T follicular helper cell (primary cell): ENCODE data around the gene ARHGEF28.

Experiments
- DNase-seq: peaks from one replicate; pipeline ENCODE4 v3.0.0-alpha.2; 2020; ENCODE audit warnings: low read depth

ARHGEF28 gene

GRCh38 chr5:73735032-73735734 is 109.2 kb downstream of the ARHGEF28 start:
- DNase-seq, result no peak

- no peak for DNase-seq
Observed at GRCh38 chr5:73739650-73740049, 113.7 kb downstream of the ARHGEF28 start.

DNA sequence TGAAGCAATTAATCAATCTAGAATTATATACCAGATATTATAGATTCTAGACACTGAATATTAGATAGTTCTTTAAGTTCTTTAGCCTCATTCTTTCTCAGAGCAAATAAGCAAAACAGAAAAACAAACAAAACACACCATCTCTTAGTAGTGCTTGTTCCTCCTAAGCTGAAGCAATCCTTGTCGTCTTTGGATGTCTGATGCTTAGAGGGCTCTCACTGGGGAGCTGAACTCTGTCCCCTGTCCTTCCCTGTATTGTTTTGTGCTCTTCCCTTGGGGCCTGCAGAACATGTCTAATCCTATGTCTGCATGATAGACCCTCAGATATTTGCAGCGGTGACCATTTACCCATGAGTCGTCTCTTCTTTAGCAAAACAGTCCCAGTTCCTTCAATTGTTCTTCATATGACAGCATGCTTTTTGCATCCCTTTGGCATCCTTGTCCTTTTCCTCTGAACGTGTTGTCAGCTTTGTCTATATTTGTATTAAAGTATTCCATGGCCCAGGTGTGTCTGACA is 114.3 kb downstream of the ARHGEF28 start:
- no peak for DNase-seq

DNA sequence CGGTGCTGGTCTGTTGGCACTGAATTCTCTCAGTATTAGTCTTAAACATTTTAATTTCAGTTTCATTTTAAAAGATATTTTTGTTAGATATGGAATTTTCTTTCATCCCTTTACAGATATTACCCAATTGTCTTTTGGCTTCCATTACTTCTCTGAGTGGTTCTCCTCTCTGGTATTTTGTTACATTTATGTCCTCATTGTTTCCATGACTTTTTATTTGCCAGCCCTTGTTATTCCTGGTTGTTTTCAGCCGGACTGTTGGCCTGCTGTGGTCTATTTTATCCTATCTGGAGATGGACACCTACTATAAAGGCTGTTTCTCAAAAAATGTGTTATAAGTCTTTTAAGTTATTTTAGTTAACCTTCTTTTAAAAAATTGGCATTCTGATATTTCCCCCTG is 117.2 kb downstream of the ARHGEF28 start:
- no peak for DNase-seq

DNA sequence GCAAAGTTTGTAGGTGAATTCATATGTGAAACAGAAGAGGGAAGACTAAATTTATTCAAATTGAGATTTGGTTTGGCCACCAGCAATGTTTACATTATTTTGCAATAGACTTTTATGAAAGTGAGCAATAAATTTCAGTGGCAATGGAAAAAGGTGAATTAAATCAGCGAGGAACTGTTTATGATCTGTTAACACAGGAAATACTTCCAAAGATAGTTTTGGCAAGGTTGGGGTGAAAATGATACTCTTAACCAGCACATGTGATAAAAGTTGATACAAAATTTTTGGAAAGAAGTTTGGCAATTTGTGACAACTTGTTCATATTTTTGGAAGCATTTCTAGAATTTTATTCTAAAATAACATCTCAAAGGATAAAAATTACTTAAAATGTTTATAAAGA is 119.8 kb downstream of the ARHGEF28 start:
- no peak for DNase-seq

DNA sequence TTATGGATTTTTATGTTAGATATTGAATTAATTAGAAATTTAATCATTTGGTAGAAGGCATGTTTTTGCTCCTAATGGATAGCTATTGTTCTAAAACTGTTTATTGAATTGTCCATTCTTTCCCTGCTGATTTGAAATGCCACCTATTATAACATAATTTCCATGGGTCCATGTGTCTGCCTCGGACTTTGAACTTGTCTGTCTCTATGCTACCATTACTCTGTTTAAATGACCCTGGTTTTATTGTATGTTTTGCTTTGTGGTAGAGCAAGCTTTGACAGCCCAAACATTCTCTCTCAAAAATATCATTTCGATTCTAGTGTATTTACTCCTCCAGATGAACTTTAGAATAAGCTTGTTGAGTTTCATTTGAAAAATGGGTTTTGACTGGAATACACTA is 120.6 kb downstream of the ARHGEF28 start:
- DNase-seq, result no peak

DNA sequence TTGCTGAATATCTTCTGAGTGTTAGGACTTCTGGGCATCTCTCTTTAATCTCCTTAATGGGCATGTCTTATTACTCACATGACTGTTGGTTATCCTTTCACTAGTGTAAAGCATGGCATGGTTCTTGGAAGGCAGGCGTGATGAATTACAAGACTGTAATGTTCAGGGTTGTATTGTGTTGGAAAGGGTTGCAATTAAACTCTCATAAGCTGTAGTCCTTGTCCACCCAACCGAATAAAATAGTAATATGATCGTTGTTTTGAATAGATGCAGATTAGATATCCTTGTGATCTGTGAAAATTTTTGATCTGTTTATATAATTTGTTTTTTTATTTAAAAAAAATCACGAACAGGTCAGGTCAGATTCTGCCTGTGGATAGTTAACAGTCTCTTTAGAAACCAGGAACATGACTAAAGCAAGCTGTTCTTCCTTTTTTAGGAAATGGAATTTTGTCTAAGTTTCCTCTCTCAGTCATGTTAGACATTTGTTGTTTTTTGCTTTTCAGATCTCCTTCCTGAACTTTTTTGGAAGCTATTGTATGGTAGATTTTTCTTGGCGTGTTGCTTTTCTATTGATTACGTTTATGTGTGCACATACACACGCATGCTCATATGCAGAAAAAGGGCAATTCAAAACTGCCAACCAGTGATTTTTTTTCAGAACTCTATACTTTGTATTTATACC is 121.8 kb downstream of the ARHGEF28 start:
- no peak for DNase-seq

- DNase-seq, result no peak
Observed at GRCh38 chr5:73748510-73749400, 122.8 kb downstream of the ARHGEF28 start.

- no peak for DNase-seq
Observed at GRCh38 chr5:73749485-73750270, 123.7 kb downstream of the ARHGEF28 start.

DNA sequence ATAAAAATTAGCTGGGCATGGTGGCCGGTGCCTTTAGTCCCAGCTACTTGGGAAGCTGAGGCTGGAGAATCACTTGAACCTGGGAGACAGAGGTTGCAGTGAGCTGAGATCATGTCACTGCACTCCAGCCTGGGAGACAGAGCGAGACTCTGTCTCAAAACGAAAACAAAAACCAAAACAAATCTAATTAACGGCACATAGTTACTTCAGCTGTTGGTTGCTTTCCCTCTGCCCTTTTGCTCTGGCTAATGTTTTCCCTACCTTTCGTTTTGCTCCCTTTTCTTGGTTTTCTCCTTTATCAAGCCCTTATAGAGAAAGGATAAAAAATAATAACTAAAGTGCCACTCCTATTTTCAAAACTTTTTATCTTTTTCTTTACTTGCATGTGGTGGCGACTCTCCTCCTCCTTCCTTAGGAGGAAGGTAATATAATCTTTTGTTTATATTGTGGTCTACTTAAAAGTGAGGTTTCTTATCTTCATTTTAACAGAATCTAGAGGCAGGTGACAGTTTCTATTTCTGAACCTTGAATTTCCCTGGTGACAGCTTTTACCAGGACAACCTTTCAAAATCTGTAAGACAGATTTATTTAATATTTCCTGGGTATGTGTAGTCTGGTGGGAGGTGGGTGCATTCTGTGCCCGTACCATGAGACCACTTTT is 125.4 kb downstream of the ARHGEF28 start:
- no peak for DNase-seq

DNA sequence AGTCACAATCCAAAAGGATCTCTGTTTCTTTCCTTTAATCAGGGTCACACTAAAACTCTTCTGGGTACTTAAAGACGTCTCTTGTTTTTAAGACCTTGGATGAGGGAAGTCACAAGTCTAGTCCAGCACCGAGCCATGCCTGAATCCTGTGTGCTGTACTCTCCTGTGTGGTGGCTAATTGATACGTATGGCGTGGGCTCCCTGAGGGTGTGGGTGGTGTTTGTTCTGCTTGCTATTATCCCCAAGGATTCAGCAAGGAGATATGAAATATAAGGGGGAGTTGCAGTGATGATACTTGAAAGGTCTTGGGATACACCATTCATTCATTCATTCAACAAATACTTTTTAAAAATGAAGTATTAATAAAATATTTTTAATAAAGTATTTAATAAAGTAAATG is 128.3 kb downstream of the ARHGEF28 start:
- DNase-seq, result no peak

DNA sequence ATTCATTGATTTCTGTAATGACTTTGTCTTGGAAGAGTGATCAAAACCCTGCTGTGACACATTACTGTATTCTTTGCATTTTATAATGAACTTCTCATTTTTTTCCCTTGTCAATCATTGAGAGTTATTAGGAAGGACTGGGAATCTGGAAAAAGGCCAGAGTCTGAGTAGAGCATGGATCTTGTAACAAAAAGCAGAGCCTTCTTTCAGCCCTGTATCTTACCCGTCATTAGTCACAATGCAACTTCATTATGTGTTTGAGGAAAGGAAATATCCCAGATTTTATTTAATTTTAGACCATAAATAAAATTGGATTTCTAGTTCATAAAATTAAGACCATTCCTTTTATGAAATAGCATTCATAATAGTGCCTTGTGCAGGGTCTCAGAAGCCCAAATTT is 131.4 kb downstream of the ARHGEF28 start:
- no peak for DNase-seq

DNA sequence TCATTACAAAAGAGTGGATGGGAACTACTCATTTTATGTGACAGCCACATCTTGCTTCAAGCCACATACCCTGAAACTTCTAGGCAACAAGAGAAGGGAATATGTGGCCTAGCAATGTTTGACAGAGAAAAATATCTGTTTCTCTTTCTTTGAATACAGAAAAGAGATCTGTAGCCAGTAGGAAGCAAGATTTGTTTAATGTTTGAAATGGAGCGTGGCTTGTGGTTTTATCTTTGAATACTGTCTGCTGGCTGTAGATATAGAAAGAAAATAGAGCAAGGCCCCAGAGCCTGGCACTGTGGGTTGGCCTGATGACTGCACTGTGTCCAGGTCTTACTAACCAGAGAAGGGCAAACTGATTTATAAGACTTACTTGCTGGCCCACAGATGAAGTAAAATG is 133.8 kb downstream of the ARHGEF28 start:
- DNase-seq, result no peak

GRCh38 chr5:73763300-73764032 is 137.5 kb downstream of the ARHGEF28 start:
- no peak for DNase-seq

- no peak for DNase-seq
Observed at GRCh38 chr5:73764586-73764985, 138.6 kb downstream of the ARHGEF28 start.

GRCh38 chr5:73764996-73765395 is 139.0 kb downstream of the ARHGEF28 start:
- DNase-seq, result no peak

DNA sequence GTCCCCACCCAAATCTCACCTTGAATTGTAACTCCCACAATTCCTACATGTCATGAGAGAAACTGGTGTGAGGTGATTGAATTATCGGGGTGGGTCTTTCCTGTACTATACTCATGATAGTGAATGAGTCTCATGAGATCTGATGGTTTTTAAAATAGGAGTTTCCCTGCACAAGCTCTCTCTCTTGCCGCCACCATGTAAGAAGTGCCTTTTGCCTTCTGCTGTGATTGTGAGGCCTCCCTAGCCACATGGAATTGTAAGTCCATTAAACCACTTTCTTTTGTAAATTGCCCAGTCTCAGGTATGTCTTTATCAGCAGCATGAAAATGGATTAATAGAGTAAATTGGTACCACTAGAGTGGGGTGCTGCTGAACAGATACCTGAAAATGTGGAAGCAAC is 140.9 kb downstream of the ARHGEF28 start:
- DNase-seq, result no peak

- DNase-seq, result no peak
Observed at GRCh38 chr5:73770172-73771025, 144.4 kb downstream of the ARHGEF28 start.

- DNase-seq, result no peak
Observed at GRCh38 chr5:73774924-73775323, 148.9 kb downstream of the ARHGEF28 start.
